GM20000 (cell line): ENCODE data around the gene ARHGAP26.

Experiments
- DNase-seq: peaks from one replicate; pipeline ENCODE4 v3.0.0; 2012; ENCODE audit warnings: low spot score
- TF ChIP-seq, protein P1 (sequence below): IDR thresholded peaks from 2 replicates; pipeline ENCODE4 v1.5.1; 2012; ENCODE audit warnings: mild to moderate bottlenecking, control low read depth; ENCODE audit errors: extremely low read depth, missing control alignments

The ARHGAP26 gene

DNA sequence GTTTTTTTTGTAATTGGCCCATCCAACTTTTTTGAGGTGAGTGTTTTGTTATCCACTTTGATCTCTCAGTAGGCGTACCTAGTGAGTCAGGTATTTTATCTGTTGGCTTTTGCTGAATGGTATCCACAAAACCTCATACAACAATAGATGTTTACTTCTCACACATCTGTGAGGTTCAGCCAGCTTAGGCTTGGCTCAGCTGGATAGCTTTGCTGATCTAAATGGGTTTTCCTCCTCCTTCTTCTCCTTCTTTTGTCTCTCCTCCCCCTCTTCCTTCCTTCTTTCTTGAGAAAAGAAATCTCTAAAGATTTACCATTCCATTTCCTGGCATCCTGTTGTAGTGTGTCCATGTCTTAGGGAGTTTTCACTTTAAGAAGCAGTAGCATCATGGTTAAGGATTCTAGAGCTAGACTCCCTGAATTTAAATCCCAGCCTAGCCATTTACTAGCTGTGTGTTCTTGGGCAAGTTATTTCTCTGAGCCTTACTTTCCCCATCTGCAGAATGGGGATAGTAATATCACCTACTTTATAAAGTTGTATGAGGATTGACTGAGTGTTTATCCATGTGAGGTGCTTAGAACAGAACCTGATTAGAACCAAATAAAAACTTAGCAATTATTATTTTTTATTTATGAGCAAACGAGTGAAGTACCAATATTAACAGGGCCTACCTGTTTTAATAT lies 126.3 kb downstream of the ARHGAP26 start:
- TF ChIP-seq, protein P1, sequence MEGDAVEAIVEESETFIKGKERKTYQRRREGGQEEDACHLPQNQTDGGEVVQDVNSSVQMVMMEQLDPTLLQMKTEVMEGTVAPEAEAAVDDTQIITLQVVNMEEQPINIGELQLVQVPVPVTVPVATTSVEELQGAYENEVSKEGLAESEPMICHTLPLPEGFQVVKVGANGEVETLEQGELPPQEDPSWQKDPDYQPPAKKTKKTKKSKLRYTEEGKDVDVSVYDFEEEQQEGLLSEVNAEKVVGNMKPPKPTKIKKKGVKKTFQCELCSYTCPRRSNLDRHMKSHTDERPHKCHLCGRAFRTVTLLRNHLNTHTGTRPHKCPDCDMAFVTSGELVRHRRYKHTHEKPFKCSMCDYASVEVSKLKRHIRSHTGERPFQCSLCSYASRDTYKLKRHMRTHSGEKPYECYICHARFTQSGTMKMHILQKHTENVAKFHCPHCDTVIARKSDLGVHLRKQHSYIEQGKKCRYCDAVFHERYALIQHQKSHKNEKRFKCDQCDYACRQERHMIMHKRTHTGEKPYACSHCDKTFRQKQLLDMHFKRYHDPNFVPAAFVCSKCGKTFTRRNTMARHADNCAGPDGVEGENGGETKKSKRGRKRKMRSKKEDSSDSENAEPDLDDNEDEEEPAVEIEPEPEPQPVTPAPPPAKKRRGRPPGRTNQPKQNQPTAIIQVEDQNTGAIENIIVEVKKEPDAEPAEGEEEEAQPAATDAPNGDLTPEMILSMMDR = no peak
- no peak for DNase-seq

DNA sequence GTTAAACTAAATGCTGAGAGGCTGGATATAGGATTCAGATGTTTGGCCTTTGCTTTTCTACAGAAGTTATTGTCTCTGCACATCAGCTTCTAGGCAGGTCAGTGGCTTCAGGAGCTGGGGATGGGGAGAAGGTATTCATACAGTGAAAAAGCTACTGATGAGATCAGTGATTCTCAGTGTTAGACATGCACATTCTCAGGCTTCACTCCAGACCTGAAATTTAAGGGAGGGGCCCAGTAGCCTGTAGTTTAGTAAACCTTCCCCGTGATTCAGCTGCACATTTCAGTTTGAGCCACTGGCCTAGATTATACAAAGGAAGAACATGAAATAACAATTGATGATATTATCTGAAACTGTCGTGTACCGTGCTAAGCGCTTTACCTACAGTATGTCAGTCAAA lies 127.2 kb downstream of the ARHGAP26 start:
- no peak for DNase-seq
- TF ChIP-seq, protein P1 = no peak

DNA sequence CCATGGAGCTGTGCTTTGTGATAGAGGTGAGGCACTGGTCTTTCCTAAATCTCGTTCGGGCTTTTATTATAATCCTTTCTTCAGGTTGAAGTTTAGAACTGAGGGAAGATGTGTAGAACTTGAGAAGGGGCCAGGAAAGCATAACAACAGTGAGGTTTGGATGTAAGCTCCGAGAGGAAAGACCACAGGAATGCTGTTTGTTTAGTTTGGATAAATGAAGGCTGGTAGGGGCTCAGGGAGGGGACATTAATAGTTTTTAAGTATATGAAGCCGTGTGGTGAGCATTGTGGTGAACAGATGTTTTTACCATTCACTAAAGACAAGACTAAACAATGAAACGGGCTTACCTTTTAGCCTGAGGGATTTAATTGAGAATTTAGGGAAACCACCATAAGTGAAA lies 130.8 kb downstream of the ARHGAP26 start:
- no peak for DNase-seq
- TF ChIP-seq, protein P1 = no peak

DNA sequence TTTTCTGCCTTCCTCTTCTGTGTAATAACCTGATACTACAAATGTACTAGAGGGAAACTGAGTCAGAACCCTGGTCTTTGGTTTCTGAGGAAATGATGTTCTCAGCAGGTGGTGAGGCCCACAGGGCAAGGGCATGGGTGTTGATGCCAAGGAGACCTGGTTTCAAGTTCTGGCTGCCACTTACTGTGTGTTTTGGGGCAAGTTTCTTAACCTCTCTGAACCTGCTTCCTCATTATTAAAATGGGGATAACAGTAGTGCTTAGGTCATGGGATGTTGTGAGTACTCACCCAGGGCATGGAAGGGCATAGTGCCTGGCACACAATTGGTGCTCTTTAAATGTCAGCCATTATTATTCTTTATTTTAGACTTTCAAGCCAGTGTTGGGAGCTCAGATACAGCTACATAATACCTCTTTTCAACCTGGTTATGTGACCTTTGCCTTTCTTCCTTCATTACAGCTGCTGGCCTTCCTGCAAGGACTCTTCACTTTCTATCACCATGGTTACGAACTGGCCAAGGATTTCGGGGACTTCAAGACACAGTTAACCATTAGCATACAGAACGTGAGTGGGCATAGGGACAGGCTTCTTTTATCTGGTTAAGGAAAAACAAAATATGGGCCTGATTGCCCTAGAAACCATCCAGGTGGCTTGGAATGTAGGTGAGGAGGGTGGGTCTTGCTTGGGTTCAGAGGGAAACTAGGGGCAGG lies 131.5 kb downstream of the ARHGAP26 start:
- TF ChIP-seq, protein P1 = no peak
- no peak for DNase-seq

DNA sequence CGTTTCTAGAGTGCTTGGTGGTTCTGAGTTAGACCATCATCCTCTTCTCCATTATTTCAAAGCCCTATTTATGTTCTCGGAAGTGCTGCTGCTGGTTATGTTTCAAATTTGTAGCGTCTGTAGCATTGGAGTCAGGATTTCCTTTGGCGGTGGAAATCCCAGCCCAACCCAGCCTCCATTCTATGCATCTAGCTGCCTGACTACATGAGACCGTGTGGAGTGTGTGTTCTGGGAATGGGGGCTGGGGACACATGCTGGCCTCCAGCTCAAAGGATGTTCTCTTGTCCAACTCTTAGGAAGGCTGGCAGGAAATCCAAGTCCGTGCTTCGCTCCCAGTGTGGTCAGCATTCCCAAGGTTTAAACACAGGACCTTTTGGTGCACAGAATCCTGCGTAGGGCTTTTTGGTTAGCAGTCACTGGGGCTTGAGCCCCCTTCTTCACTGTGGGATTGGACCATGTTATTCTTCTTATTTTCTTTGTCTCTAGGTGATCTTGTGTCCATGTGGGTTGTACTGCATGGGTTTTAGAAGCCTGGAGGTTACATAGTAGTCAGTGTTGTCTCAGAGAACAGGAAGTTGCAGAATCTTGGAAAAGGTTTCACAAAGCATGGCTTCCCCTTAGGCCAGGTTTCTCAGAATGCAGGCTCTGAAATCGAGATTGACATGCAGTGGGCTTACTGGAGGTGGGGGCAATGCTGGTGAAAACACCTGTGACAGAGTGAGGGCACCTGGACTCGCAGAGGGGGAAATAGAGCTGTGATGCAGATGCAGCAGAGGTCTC lies 132.2 kb downstream of the ARHGAP26 start:
- TF ChIP-seq, protein P1 = no peak
- no peak for DNase-seq

DNA sequence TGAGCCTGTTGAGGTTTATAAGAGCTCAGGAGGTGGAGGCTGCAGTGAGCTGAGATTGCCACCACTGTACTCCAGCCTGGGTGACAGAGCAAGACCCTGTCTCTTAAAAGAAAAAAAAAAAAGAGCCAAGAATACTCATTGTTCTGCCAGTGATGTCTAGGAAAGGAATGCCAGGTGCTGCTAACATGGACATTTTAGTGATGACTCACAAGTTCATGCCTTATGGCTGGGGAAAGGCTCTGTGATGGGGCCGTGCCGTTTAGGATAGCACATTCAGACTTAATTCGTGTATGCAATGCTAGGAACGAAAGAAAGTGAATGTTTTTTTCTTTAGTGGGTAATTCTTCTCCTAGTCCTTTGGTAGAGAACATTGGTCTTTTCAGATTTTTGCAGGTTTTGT lies 134.2 kb downstream of the ARHGAP26 start:
- no peak for DNase-seq
- TF ChIP-seq, protein P1 = no peak

DNA sequence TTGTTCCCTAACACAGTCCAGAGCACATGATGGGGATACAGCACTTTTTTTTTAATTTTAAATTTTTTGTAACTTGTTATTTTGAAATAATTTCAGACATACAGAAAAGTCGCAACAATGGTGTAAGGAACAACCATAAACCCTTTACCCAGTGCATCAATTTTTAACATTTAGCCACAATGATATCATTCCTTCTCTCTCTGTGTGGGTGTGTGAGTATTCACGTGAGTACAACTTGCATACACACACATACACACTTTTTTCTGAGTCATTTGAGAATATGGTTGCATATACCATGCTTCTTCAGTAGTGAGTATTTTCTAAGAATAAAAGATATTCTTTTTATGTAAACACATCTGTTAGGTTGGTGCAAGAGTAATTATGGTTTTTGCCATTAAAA lies 135.2 kb downstream of the ARHGAP26 start:
- TF ChIP-seq, protein P1 = no peak
- no peak for DNase-seq
